Lung (tissue), 12 donors: ENCODE results near the gene TRIM34. TPM values are rescaled to one million over a fixed set of nuclear protein-coding genes. Genes with fewer than 3 reads are reported as not detected.

Source experiments
- ATAC-seq: fragments of 200-7000 bp; cut with Tn5 transposase; one replicate; pipeline ENCODE4 v1.9.1; 2020; ENCODE audit warnings: moderate number of reproducible peaks; ENCODE audit not compliant: insufficient read depth, low FRiP score
- DNase-seq, 3 donors: peaks; one replicate each; pipeline ENCODE4 v3.0.0-alpha.2; 2013 to 2017
- H3K27ac ChIP-seq, 2 donors: one replicate each; pipeline ENCODE4 v1.5.1; 2013; ENCODE audit warnings: mild to moderate bottlenecking in 2 of 2, moderate library complexity in 2 of 2, control low read depth in 1 of 2, inconsistent platforms in 1 of 2, low read depth in 1 of 2, low read length in 1 of 2
- H3K27me3 ChIP-seq, 3 donors: one replicate each; pipeline ENCODE4 v1.5.1; 2013; ENCODE audit warnings: low read length in 2 of 3; ENCODE audit not compliant: control insufficient read depth in 3 of 3, insufficient read depth in 3 of 3
- H3K36me3 ChIP-seq, 4 donors: one replicate each; pipeline ENCODE4 v1.5.1; 2013; ENCODE audit warnings: low read length in 4 of 4, mild to moderate bottlenecking in 1 of 4, moderate library complexity in 1 of 4; ENCODE audit not compliant: control insufficient read depth in 4 of 4, insufficient read depth in 4 of 4
- H3K4me1 ChIP-seq, 5 donors: one replicate each; pipeline ENCODE4 v1.5.1; 2013; ENCODE audit warnings: low read length in 5 of 5, mild to moderate bottlenecking in 2 of 5, moderate library complexity in 1 of 5; ENCODE audit not compliant: control insufficient read depth in 5 of 5, insufficient read depth in 5 of 5
- H3K4me3 ChIP-seq: one replicate; pipeline ENCODE4 v1.5.1; 2013; ENCODE audit warnings: mild to moderate bottlenecking, control low read depth, moderate library complexity
- H3K9ac ChIP-seq, 2 donors: one replicate each; pipeline ENCODE4 v1.5.1; 2013; ENCODE audit warnings: low read length in 2 of 2, control low read depth in 1 of 2; ENCODE audit not compliant: insufficient read depth in 1 of 2
- H3K9me3 ChIP-seq, 4 donors: one replicate each; pipeline ENCODE4 v1.5.1; 2013; ENCODE audit warnings: low read length in 3 of 4, mild to moderate bottlenecking in 1 of 4, moderate library complexity in 1 of 4; ENCODE audit not compliant: control insufficient read depth in 4 of 4, insufficient read depth in 3 of 4
- WGBS, 2 donors: extraction: QIAGEN DNeasy Blood & Tissue Kit; methylation state at CpG; one replicate each; pipeline ENCODE4 v1.1.7; 2013; 5-methylcytosine and 5-hydroxymethylcytosine counted together
- polyA plus RNA-seq, 2 donors: library from polyadenylated mRNA; stranded (reverse); fragments of 200-250 nt; gene quantifications; one replicate each; pipeline ENCODE4 v1.2.1, GENCODE V29; 2013
- total RNA-seq, 2 donors: library from RNA; depleted of rRNA in 1 of 2; stranded (reverse); fragments of >200 nt in 1 of 2; gene quantifications; one replicate each; pipeline ENCODE4 v1.2.1, GENCODE V29; 2014 to 2021
- TF ChIP-seq, protein P1 (sequence below): IDR thresholded peaks from 2 replicates; pipeline ENCODE4 v1.5.1; 2012; ENCODE audit warnings: mild to moderate bottlenecking; ENCODE audit errors: control extremely low read depth, extremely low read depth
- donor health status: control.
- donor health status: control.
- donor health status: Bipolar disorder and iron deficiency.
- donor health status: healthy.
- donor health status: DM: yes; HTN: yes; CAD: no.

Gene TRIM34
- total and polyA plus RNA-seq, 4 donors: 4.1 to 10.9 (median 8.2) TPM

DNA sequence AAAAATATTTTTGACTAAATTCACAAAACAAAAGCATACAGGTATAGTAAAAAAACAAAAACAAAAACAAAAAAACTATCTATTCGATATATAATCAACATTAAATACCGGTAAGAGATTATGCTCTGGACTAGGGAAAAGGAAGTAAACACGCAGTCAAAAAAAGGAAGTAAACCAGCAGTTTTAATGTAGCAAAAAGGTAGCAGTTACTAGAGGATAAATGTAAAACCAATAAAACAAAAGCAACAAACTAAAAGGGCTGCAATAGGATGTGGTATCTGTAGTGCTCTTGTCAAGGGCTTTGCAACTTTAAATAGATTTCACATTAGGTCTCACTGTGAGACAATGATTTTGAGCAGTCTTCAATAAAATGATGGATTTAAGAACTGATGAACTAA, 67.2 kb downstream of the TRIM34 start:
- ATAC-seq (no peak), DNase-seq (no peak)
- TF ChIP-seq, protein P1, sequence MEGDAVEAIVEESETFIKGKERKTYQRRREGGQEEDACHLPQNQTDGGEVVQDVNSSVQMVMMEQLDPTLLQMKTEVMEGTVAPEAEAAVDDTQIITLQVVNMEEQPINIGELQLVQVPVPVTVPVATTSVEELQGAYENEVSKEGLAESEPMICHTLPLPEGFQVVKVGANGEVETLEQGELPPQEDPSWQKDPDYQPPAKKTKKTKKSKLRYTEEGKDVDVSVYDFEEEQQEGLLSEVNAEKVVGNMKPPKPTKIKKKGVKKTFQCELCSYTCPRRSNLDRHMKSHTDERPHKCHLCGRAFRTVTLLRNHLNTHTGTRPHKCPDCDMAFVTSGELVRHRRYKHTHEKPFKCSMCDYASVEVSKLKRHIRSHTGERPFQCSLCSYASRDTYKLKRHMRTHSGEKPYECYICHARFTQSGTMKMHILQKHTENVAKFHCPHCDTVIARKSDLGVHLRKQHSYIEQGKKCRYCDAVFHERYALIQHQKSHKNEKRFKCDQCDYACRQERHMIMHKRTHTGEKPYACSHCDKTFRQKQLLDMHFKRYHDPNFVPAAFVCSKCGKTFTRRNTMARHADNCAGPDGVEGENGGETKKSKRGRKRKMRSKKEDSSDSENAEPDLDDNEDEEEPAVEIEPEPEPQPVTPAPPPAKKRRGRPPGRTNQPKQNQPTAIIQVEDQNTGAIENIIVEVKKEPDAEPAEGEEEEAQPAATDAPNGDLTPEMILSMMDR: no peak
- Histone ChIP-seq H3K27ac (no peak overlapping the region), H3K9ac (no peak overlapping the region), H3K36me3 (peaks cover 0 to 7% (median 0%) of the 10 kb centered on the region in 4 donors), H3K27me3 (no peaks in the 10 kb centered on the region), H3K9me3 (no peaks in the 10 kb centered on the region), H3K4me1 (peaks cover 0 to 7% (median 4%) of the 10 kb centered on the region in 5 donors), H3K4me3 (no peak overlapping the region)
- 21 to 46% methylated on average over 3 of the region's 3 CpGs for WGBS, 2 donors

Other genes with a start within 250 kb of the TRIM34 start
- not detected for gene OR51M1, start 241.2 kb upstream of the TRIM34 start, total RNA-seq
- gene OR51M1, start 241.2 kb upstream of the TRIM34 start, polyA plus RNA-seq: not detected
- not detected for gene OR51Q1, start 202.9 kb upstream of the TRIM34 start, total RNA-seq
- not detected for gene OR51Q1, start 202.9 kb upstream of the TRIM34 start, polyA plus RNA-seq
- 1 to 10 TPM in 1 of 2 donors, not detected in 1; 3.2 TPM for gene OR51I1, start 183.5 kb upstream of the TRIM34 start, total RNA-seq
- not detected for gene OR51I1, start 183.5 kb upstream of the TRIM34 start, polyA plus RNA-seq
- gene OR51I2, start 175.7 kb upstream of the TRIM34 start, total RNA-seq: not detected
- not detected for gene OR51I2, start 175.7 kb upstream of the TRIM34 start, polyA plus RNA-seq
- not detected for gene OR52D1, start 136.3 kb upstream of the TRIM34 start, total RNA-seq
- not detected for gene OR52D1, start 136.3 kb upstream of the TRIM34 start, polyA plus RNA-seq
- 1 to 10 TPM in 1 of 2 donors, under 1 TPM in 1; 0.28 to 1.4 TPM for gene UBQLN3, start 115.0 kb upstream of the TRIM34 start, total RNA-seq
- gene UBQLN3, start 115.0 kb upstream of the TRIM34 start, polyA plus RNA-seq: under 1 TPM in 1 of 2 donors, not detected in 1; 0.06 TPM
- gene UBQLNL, start 108.3 kb upstream of the TRIM34 start, total RNA-seq: under 1 TPM; 0.74 to 0.85 TPM
- under 1 TPM; 0.16 to 0.39 TPM for gene UBQLNL, start 108.3 kb upstream of the TRIM34 start, polyA plus RNA-seq
- gene OR52H1, start 76.5 kb upstream of the TRIM34 start, total RNA-seq: 1 to 10 TPM in 1 of 2 donors, under 1 TPM in 1; 0.40 to 2.8 TPM
- under 1 TPM in 1 of 2 donors, not detected in 1; 0.03 TPM for gene OR52H1, start 76.5 kb upstream of the TRIM34 start, polyA plus RNA-seq
- not detected for gene OR52B6, start 44.1 kb upstream of the TRIM34 start, total RNA-seq
- not detected for gene OR52B6, start 44.1 kb upstream of the TRIM34 start, polyA plus RNA-seq
- gene TRIM6, start 28.4 kb upstream of the TRIM34 start, total RNA-seq: 1 to 10 TPM; 2.5 to 4.2 TPM
- 1 to 10 TPM; 2.1 to 3.1 TPM for gene TRIM6, start 28.4 kb upstream of the TRIM34 start, polyA plus RNA-seq
- 10 to 100 TPM; 34.1 to 46.0 TPM for gene TRIM5, start 60.1 kb downstream of the TRIM34 start, total RNA-seq
- 10 to 100 TPM; 12.3 to 15.3 TPM for gene TRIM5, start 60.1 kb downstream of the TRIM34 start, polyA plus RNA-seq
- gene TRIM22, start 64.8 kb downstream of the TRIM34 start, total RNA-seq: 100 to 1,000 TPM; 107 to 128 TPM
- gene TRIM22, start 64.8 kb downstream of the TRIM34 start, polyA plus RNA-seq: 100 to 1,000 TPM in 1 of 2 donors, 10 to 100 TPM in 1; 59.0 to 173 TPM
- not detected for gene OR56B1, start 111.4 kb downstream of the TRIM34 start, total RNA-seq
- under 1 TPM; 0.03 to 0.08 TPM for gene OR56B1, start 111.4 kb downstream of the TRIM34 start, polyA plus RNA-seq
- gene OR52N4, start 129.2 kb downstream of the TRIM34 start, total RNA-seq: under 1 TPM; 0.26 to 0.28 TPM
- gene OR52N4, start 129.2 kb downstream of the TRIM34 start, polyA plus RNA-seq: under 1 TPM; 0.31 to 0.41 TPM
- not detected for gene OR52N5, start 158.4 kb downstream of the TRIM34 start, total RNA-seq
- not detected for gene OR52N5, start 158.4 kb downstream of the TRIM34 start, polyA plus RNA-seq
- not detected for gene OR52N1, start 166.3 kb downstream of the TRIM34 start, total RNA-seq
- gene OR52N1, start 166.3 kb downstream of the TRIM34 start, polyA plus RNA-seq: not detected
- not detected for gene OR52N2, start 183.9 kb downstream of the TRIM34 start, total RNA-seq
- under 1 TPM in 1 of 2 donors, not detected in 1; 0.06 TPM for gene OR52N2, start 183.9 kb downstream of the TRIM34 start, polyA plus RNA-seq
- not detected for gene OR52E6, start 216.9 kb downstream of the TRIM34 start, total RNA-seq
- not detected for gene OR52E6, start 216.9 kb downstream of the TRIM34 start, polyA plus RNA-seq
- gene OR52E8, start 232.7 kb downstream of the TRIM34 start, total RNA-seq: under 1 TPM in 1 of 2 donors, not detected in 1; 0.18 TPM
- not detected for gene OR52E8, start 232.7 kb downstream of the TRIM34 start, polyA plus RNA-seq